Upper lobe of left lung (tissue), 6 donors: ENCODE measurements around the gene KCNH1. TPM values are rescaled to one million over a fixed set of nuclear protein-coding genes. Genes with fewer than 3 reads are reported as not detected.

ENCODE experiments used
- ATAC-seq, 2 donors: fragments of 200-7000 bp; cut with Tn5 transposase; one replicate each; pipeline ENCODE4 v1.9.1; 2022; ENCODE audit warnings: mild to moderate bottlenecking in 2 of 2, moderate library complexity in 2 of 2; ENCODE audit not compliant: low FRiP score in 2 of 2
- DNase-seq, 2 donors: peaks; one replicate each; pipeline ENCODE4 v3.0.0-alpha.2; 2019 to 2020
- H3K27ac ChIP-seq, 4 donors: fragments of 200-600 bp; sonication (generic); one replicate each; pipeline ENCODE4 v1.5.1; 2016 to 2019
- H3K27me3 ChIP-seq, 4 donors: fragments of 200-600 bp; sonication (generic); one replicate each; pipeline ENCODE4 v1.5.1; 2017 to 2019
- H3K36me3 ChIP-seq, 4 donors: fragments of 200-600 bp; sonication (generic); one replicate each; pipeline ENCODE4 v1.5.1; 2016 to 2019
- H3K4me1 ChIP-seq, 4 donors: fragments of 200-600 bp; sonication (generic); one replicate each; pipeline ENCODE4 v1.5.1; 2018 to 2019
- H3K4me3 ChIP-seq, 4 donors: fragments of 200-600 bp; sonication (generic); one replicate each; pipeline ENCODE4 v1.5.1; 2017 to 2019; ENCODE audit warnings: mild to moderate bottlenecking in 2 of 4, moderate library complexity in 1 of 4
- H3K9me3 ChIP-seq, 4 donors: fragments of 200-600 bp; sonication (generic); one replicate each; pipeline ENCODE4 v1.5.1; 2018 to 2019
- EP300 ChIP-seq, 4 donors: sonication (generic); formaldehyde crosslinking; IDR thresholded peaks; one replicate each; pipeline ENCODE4 v1.5.1; 2017; ENCODE audit warnings: antibody characterized with exemption in 4 of 4, control low read depth in 2 of 4
- POLR2A ChIP-seq, 4 donors: fragments of 450-650 bp; IDR thresholded peaks; one replicate each; pipeline ENCODE4 v1.5.1; 2016 to 2017; ENCODE audit warnings: antibody characterized with exemption in 4 of 4, mild to moderate bottlenecking in 2 of 4
- POLR2AphosphoS5 ChIP-seq, 2 donors: sonication (generic); formaldehyde crosslinking; IDR thresholded peaks; one replicate each; pipeline ENCODE4 v1.5.1; 2017; ENCODE audit warnings: antibody characterized with exemption in 2 of 2
- WGBS, 2 donors: methylation state at CpG; one replicate each; pipeline ENCODE4 v1.1.5; 2017 to 2018; 5-methylcytosine and 5-hydroxymethylcytosine counted together
- total RNA-seq, 6 donors: library from RNA; depleted of rRNA in 4 of 6; stranded (reverse); fragments of >200 nt in 4 of 6; gene quantifications; one replicate each; pipeline versions ENCODE4 v1.1.0 to v1.2.1, GENCODE V29; 2016 to 2021
- TF ChIP-seq, protein P1 (sequence below), 6 experiments: fragments of 450-650 bp in 4 of 6; fragments of 200-600 bp in 2 of 6; sonication (generic) in 2 of 6; IDR thresholded peaks; one replicate each; pipeline ENCODE4 v1.5.1; 2016 to 2019; ENCODE audit warnings: antibody characterized with exemption in 6 of 6
- donor health status: DM: no; HTN: no; CAD: no; lungs with moderate emphysema.
- donor health status: DM: no; HTN: yes; CAD: no; lungs with severe emphysema.

Gene KCNH1
- total RNA-seq, 6 donors from 2014 or later, result 0.09 TPM; not detected in 5

DNA sequence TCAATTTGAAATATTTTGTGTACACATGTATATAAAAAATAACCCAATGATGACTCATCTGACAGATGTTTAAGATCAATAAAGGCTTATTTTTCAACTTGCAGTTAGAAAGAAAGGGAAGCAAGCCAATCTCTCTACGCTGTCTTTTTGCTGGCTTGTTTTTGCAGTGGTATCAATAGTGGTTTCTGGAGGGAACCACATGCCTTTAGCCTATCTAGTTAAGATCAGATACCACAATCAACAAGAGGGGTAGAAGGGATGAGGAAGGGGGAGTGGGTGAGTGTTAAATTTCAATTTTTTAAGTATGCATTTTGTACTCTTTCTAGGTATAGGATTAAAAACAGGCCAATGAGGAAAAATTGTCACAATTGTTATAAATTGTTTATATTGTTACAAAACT is 276.2 kb downstream of the KCNH1 start:
- ATAC-seq (no peak), DNase-seq (no peak)
- no peaks in the 10 kb centered on the region for H3K4me1 ChIP-seq
- H3K27ac ChIP-seq, result no peak overlapping the region
- no peaks in the 10 kb centered on the region for H3K27me3 ChIP-seq
- WGBS, 2 donors, result 37 to 42% methylated on average over 1 of the region's 1 CpG
- no peaks in the 10 kb centered on the region for H3K9me3 ChIP-seq
- no peaks in the 10 kb centered on the region for H3K36me3 ChIP-seq
- TF ChIP-seq, protein P1, sequence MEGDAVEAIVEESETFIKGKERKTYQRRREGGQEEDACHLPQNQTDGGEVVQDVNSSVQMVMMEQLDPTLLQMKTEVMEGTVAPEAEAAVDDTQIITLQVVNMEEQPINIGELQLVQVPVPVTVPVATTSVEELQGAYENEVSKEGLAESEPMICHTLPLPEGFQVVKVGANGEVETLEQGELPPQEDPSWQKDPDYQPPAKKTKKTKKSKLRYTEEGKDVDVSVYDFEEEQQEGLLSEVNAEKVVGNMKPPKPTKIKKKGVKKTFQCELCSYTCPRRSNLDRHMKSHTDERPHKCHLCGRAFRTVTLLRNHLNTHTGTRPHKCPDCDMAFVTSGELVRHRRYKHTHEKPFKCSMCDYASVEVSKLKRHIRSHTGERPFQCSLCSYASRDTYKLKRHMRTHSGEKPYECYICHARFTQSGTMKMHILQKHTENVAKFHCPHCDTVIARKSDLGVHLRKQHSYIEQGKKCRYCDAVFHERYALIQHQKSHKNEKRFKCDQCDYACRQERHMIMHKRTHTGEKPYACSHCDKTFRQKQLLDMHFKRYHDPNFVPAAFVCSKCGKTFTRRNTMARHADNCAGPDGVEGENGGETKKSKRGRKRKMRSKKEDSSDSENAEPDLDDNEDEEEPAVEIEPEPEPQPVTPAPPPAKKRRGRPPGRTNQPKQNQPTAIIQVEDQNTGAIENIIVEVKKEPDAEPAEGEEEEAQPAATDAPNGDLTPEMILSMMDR (IDR thresholded peaks at IDR 0.05), result no peak
- TF ChIP-seq POLR2AphosphoS5 (IDR thresholded peaks at IDR 0.05), result no peak
- no peak for TF ChIP-seq EP300 (IDR thresholded peaks at IDR 0.05)
- TF ChIP-seq POLR2A (IDR thresholded peaks at IDR 0.05), result no peak
- H3K4me3 ChIP-seq, result no peak overlapping the region

GRCh38 chr1:210857146-210857663 is 276.7 kb downstream of the KCNH1 start:
- WGBS, 2 donors, result 79% methylated on average over 5 of the region's 5 CpGs
- no peak for ATAC-seq

GRCh38 chr1:210855440-210855839 is 278.5 kb downstream of the KCNH1 start:
- Histone ChIP-seq H3K27ac (no peak overlapping the region), H3K9me3 (no peaks in the 10 kb centered on the region), H3K27me3 (no peaks in the 10 kb centered on the region), H3K36me3 (no peaks in the 10 kb centered on the region), H3K4me3 (no peak overlapping the region), H3K4me1 (no peaks in the 10 kb centered on the region)
- TF ChIP-seq, protein P1 (IDR thresholded peaks at IDR 0.05), result no peak
- TF ChIP-seq EP300 (IDR thresholded peaks at IDR 0.05), result no peak
- ATAC-seq (no peak), DNase-seq (no peak)
- 45 to 47% methylated on average over 4 of the region's 4 CpGs for WGBS, 2 donors

More at GRCh38 chr1:210857146-210857663, 276.7 kb downstream of the KCNH1 start:
- no peak for DNase-seq
- Histone ChIP-seq H3K27me3 (no peaks in the 10 kb centered on the region), H3K4me1 (no peaks in the 10 kb centered on the region), H3K27ac (no peak overlapping the region), H3K9me3 (no peaks in the 10 kb centered on the region), H3K4me3 (no peak overlapping the region), H3K36me3 (no peaks in the 10 kb centered on the region)
- no peak for TF ChIP-seq POLR2A (IDR thresholded peaks at IDR 0.05)
- TF ChIP-seq, protein P1 (IDR thresholded peaks at IDR 0.05), result no peak
- TF ChIP-seq EP300 (IDR thresholded peaks at IDR 0.05), result no peak
- no peak for TF ChIP-seq POLR2AphosphoS5 (IDR thresholded peaks at IDR 0.05)

- H3K27ac ChIP-seq, result no peak overlapping the region
- ATAC-seq, result no peak
- no peaks in the 10 kb centered on the region for H3K27me3 ChIP-seq
- no peak for DNase-seq
- TF ChIP-seq POLR2AphosphoS5 (IDR thresholded peaks at IDR 0.05), result no peak
- TF ChIP-seq POLR2A (IDR thresholded peaks at IDR 0.05), result no peak
- TF ChIP-seq EP300 (IDR thresholded peaks at IDR 0.05), result no peak
- TF ChIP-seq, protein P1 (IDR thresholded peaks at IDR 0.05), result no peak
- H3K4me3 ChIP-seq, result no peak overlapping the region
- no peaks in the 10 kb centered on the region for H3K9me3 ChIP-seq
- H3K36me3 ChIP-seq, result no peaks in the 10 kb centered on the region
- H3K4me1 ChIP-seq, result no peaks in the 10 kb centered on the region
Observed at GRCh38 chr1:210853276-210853675, 280.7 kb downstream of the KCNH1 start.

DNA sequence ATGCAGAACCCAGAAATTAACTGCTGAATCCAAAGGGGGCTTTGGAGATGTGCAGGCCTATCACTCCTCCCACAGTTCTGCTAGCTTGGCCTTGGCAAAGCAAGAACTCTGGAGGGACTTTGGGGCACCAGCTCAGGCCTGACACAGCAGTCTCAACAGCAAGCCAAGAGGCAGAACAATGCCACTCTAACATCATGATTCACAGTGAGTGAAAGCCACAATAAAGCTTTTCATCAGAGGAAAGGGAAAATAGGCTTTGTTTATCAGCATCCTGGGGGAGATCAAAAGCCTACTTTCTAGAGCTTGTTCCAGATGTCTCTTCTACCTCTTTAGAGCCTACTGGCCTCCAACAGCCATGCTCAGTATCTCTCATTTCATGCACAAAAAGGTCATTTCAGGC is 283.4 kb downstream of the KCNH1 start:
- H3K4me1 ChIP-seq, result no peaks in the 10 kb centered on the region
- H3K36me3 ChIP-seq, result no peaks in the 10 kb centered on the region
- H3K4me3 ChIP-seq, result no peak overlapping the region
- H3K9me3 ChIP-seq, result no peaks in the 10 kb centered on the region
- ATAC-seq (no peak), DNase-seq (no peak)
- H3K27ac ChIP-seq, result no peak overlapping the region
- TF ChIP-seq, protein P1 (IDR thresholded peaks at IDR 0.05), result no peak
- TF ChIP-seq POLR2AphosphoS5 (IDR thresholded peaks at IDR 0.05) (no peak), POLR2A (IDR thresholded peaks at IDR 0.05) (no peak), EP300 (IDR thresholded peaks at IDR 0.05) (no peak)
- no peaks in the 10 kb centered on the region for H3K27me3 ChIP-seq
